ENCODE measurements around the gene HS3ST3A1.

Gene HS3ST3A1

GRCh38 chr17:13541032-13541480 is 60.7 kb downstream of the HS3ST3A1 start:
- no peak overlapping the region for H3K4me3 ChIP-seq (ENCODE audit: low read length)
- DNase-seq (ENCODE audit: low read depth) = no peak
- no peak for TF ChIP-seq CTCF (IDR thresholded peaks at IDR 0.05; ENCODE audit: insufficient read depth, low read depth, low read length, missing control alignments)

DNA sequence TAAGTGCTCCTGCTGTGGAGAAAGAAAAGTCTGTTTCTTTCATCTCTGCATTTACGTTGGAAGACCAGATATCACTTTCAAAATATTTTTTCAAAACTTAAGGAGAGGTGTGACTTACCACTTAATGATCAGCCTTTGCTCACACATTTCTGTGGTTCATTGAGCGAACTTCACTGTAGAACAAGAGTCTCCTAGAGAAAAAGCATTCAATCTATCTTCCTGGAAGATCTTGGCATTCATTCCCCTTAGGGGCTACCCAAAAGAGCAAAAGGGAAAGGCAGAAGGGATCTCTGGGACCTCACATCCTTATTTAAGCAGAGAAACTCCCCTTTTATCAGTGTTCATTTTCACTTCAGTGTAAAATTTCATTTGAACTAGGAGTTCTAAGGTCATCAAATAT is 61.2 kb downstream of the HS3ST3A1 start:
- no peak overlapping the region for H3K4me3 ChIP-seq (ENCODE audit: low read length)
- DNase-seq (ENCODE audit: low read depth) = no peak
- TF ChIP-seq CTCF (IDR thresholded peaks at IDR 0.05; ENCODE audit: insufficient read depth, low read depth, low read length, missing control alignments) = no peak

GRCh38 chr17:13539421-13539820 is 62.3 kb downstream of the HS3ST3A1 start:
- TF ChIP-seq CTCF (IDR thresholded peaks at IDR 0.05; ENCODE audit: insufficient read depth, low read depth, low read length, missing control alignments) = no peak
- no peak for DNase-seq (ENCODE audit: low read depth)
- H3K4me3 ChIP-seq (ENCODE audit: low read length) = no peak overlapping the region

DNA sequence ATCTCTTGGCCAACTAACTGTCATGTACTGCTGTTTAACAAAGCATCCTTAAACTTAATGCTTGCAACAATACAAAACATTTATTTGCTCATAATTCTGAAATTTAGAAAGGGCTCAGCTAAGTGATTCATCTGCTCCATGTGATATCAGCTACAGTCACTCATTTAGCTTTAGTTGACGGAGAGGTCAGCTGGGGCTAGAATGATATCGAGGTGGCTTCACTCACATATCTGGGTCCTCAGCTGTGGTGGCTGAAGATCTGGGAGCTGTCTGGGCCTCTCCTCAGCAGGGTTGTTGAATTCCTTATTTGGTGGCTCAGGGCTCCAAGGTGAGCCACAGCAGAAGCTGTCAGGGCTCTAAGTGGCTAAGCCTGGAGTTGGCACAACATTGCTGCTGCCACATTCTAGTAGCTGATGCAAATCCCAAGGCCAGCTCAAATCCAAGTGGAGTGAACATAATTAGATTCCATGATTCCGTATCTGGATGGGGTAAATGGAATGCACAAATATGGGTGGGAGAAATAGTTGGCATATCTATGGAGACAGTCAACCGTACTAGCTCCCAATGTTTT is 62.8 kb downstream of the HS3ST3A1 start:
- H3K4me3 ChIP-seq (ENCODE audit: low read length) = no peak overlapping the region
- no peak for TF ChIP-seq CTCF (IDR thresholded peaks at IDR 0.05; ENCODE audit: insufficient read depth, low read depth, low read length, missing control alignments)
- DNase-seq (ENCODE audit: low read depth) = no peak

DNA sequence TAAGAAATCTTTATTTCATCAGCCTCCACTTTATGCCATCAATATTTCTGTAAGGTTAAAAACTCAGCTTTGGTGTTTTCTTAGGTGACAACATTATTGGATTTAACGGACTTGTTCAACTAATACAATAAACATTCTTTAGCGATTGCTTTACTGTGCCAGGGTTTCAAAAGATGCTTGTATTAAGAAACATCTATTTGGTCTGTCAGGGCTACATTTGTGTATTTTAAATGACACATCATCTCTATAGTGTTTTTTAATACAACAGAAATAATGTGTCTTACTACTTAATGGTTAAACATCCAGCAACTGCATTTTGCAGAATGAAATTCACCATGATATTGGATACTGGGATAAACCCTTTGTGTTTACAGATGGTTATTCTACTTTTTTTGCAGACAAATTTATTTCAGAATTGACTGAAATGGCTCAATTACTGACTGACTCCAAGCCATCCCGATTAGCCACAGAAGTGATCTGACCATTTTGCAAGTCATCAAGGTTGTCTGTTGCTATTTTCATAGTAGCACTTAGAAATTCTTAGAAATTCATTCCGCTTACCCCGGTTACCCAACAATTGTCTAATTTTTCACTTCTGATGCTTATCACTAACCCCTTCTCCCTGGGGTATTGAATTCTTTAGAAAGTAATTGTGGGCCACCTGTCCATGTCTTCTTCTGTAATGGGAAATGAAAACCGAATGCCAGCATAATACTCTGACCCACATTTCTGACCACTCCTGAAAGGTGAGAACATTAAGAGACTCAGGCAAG is 63.7 kb downstream of the HS3ST3A1 start:
- no peak for DNase-seq (ENCODE audit: low read depth)
- H3K4me3 ChIP-seq (ENCODE audit: low read length) = no peak overlapping the region
- no peak for TF ChIP-seq CTCF (IDR thresholded peaks at IDR 0.05; ENCODE audit: insufficient read depth, low read depth, low read length, missing control alignments)

DNA sequence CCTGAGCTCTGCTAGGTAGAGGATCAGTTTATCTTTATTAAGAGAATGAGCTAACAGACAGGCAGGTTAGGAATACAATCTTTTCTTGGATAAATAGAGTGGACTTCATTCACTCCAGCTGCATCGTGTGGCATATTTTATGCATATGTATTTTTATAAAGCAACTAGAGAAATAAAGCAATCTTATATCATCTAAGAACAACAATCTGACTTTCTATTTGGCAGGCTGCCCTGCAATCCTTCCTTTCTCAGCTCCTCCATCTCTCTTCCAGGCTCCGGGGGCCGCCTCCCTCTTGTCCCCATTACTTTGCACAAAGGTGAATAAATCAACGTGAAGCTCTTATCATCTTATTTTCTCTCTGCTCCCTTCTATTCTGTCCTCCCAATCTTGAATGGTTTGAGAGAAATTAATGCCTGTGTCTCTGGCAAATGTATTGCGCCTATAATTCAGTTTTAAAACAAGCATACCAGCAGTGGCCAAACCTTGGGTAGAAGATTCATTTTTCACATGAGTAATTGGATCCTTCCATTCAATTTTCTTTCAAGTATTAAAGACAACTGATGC is 64.5 kb downstream of the HS3ST3A1 start:
- no peak overlapping the region for H3K4me3 ChIP-seq (ENCODE audit: low read length)
- no peak for TF ChIP-seq CTCF (IDR thresholded peaks at IDR 0.05; ENCODE audit: insufficient read depth, low read depth, low read length, missing control alignments)
- no peak for DNase-seq (ENCODE audit: low read depth)

Measured in epithelial cell of esophagus (primary cell).